ENCODE measurements around the gene SDHAF2.
A peak's percentile ranks its signal among the peaks of the same experiment; 100 is the strongest.
"Not testable (repeated sequence)": the region's sequence is repeated elsewhere in the genome, so short reads cannot be mapped to it uniquely, and the experiment has no call there.

SDHAF2 gene

GRCh38 chr11:61474013-61474643 lies 44.2 kb downstream of the SDHAF2 start:
- no peak for DNase-seq (ENCODE audit: low read depth in 1 of 2, low spot score in 1 of 2)

GRCh38 chr11:61475433-61475832 lies 45.5 kb downstream of the SDHAF2 start:
- no peak for DNase-seq (ENCODE audit: low read depth in 1 of 2, low spot score in 1 of 2)

GRCh38 chr11:61476371-61476770 lies 46.4 kb downstream of the SDHAF2 start:
- no peak for DNase-seq (ENCODE audit: low read depth in 1 of 2, low spot score in 1 of 2)

- DNase-seq (ENCODE audit: low read depth in 1 of 2, low spot score in 1 of 2), result no peak
Observed at GRCh38 chr11:61477126-61477525, 47.2 kb downstream of the SDHAF2 start.

GRCh38 chr11:61477727-61478148 lies 47.8 kb downstream of the SDHAF2 start:
- peak; percentile 11 to 49 for DNase-seq (ENCODE audit: low read depth in 1 of 2, low spot score in 1 of 2)

- DNase-seq (ENCODE audit: low read depth in 1 of 2, low spot score in 1 of 2), result not testable (repeated sequence)
Observed at GRCh38 chr11:61479360-61480058, 49.6 kb downstream of the SDHAF2 start.

- no peak for DNase-seq (ENCODE audit: low read depth in 1 of 2, low spot score in 1 of 2)
Observed at GRCh38 chr11:61480261-61480993, 50.5 kb downstream of the SDHAF2 start.

- DNase-seq (ENCODE audit: low read depth in 1 of 2, low spot score in 1 of 2), result no peak
Observed at GRCh38 chr11:61480994-61481335, 51.0 kb downstream of the SDHAF2 start.

- no peak for DNase-seq (ENCODE audit: low read depth in 1 of 2, low spot score in 1 of 2)
Observed at GRCh38 chr11:61481806-61482205, 51.9 kb downstream of the SDHAF2 start.

GRCh38 chr11:61482513-61482912 lies 52.6 kb downstream of the SDHAF2 start:
- DNase-seq (ENCODE audit: low read depth in 1 of 2, low spot score in 1 of 2), result no peak

GRCh38 chr11:61484541-61484940 lies 54.6 kb downstream of the SDHAF2 start:
- no peak for DNase-seq (ENCODE audit: low read depth in 1 of 2, low spot score in 1 of 2)

GRCh38 chr11:61485080-61485479 lies 55.2 kb downstream of the SDHAF2 start:
- no peak for DNase-seq (ENCODE audit: low read depth in 1 of 2, low spot score in 1 of 2)

- DNase-seq (ENCODE audit: low read depth in 1 of 2, low spot score in 1 of 2), result no peak
Observed at GRCh38 chr11:61486011-61486620, 56.2 kb downstream of the SDHAF2 start.

GRCh38 chr11:61486779-61487178 lies 56.9 kb downstream of the SDHAF2 start:
- DNase-seq (ENCODE audit: low read depth in 1 of 2, low spot score in 1 of 2), result no peak

GRCh38 chr11:61487342-61488025 lies 57.6 kb downstream of the SDHAF2 start:
- no peak for DNase-seq (ENCODE audit: low read depth in 1 of 2, low spot score in 1 of 2)

- DNase-seq (ENCODE audit: low read depth in 1 of 2, low spot score in 1 of 2), result no peak
Observed at GRCh38 chr11:61488651-61489291, 58.8 kb downstream of the SDHAF2 start.

- DNase-seq (ENCODE audit: low read depth in 1 of 2, low spot score in 1 of 2), result no peak
Observed at GRCh38 chr11:61489833-61490721, 60.2 kb downstream of the SDHAF2 start.

GRCh38 chr11:61491736-61492395 lies 61.9 kb downstream of the SDHAF2 start:
- no peak for DNase-seq (ENCODE audit: low read depth in 1 of 2, low spot score in 1 of 2)

GRCh38 chr11:61494381-61494961 lies 64.5 kb downstream of the SDHAF2 start:
- no peak for DNase-seq (ENCODE audit: low read depth in 1 of 2, low spot score in 1 of 2)

Measured in stimulated activated CD4-positive, alpha-beta T cell treated with anti-CD3 and anti-CD28 coated beads, Interleukin-15, amount 100 ng/mL, for 1 hour (primary cell).